Measurements from ENCODE around the gene SLC35B1.

SLC35B1 gene

GRCh38 chr17:49707608-49708514 lies at the start of gene SLC35B1:
SLC35B1 (minus strand) TSS chr17:49707964; CDS start chr17:49707833, 131 bp downstream.
- peak; percentile 92 to 96 for DNase-seq

- DNase-seq = no peak
These were observed 49.5 kb upstream of the SLC35B1 start for GRCh38 chr17:49757151-49757777.

DNA sequence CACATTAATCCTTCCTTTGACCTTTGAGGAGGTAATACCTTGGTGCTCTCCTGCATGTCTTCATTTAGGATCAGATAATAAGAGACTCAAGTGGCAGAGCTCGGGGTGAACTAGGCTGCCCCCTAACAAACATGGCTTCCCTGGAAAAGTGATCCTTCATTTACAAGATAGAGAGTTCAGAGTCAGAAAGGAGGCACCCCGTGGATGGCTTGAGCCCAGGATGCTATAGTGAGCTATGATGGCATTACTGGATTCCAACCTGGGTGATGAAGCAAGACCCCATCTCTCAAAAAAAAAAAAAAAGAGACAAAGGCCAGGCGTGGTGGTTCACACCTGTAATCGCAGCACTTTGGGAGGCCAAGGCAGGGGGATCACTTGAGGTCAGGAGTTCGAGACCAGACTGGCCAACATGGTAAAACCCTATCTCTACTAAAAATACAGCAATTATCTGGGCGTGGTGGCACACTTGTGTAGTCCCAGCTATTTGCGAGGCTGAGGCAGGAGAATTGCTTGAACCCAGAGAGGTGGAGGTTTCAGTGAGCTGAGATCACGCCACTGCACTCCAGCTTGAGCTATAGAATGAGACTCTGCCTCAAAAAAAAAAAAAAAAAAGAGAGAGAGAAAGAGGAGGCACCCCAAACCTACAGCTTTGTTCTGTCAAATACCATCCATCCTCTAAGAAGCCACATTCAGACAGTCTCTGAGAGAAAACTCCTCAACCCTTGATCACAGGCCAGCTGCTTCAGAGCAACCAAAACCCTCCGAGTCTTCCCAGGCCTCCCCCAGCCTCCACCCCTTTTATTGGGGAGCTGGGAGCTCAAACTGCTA lies 48.8 kb upstream of the SLC35B1 start:
- DNase-seq = no peak

- no peak for DNase-seq
These were observed 48.0 kb upstream of the SLC35B1 start for GRCh38 chr17:49755663-49756283.

DNA sequence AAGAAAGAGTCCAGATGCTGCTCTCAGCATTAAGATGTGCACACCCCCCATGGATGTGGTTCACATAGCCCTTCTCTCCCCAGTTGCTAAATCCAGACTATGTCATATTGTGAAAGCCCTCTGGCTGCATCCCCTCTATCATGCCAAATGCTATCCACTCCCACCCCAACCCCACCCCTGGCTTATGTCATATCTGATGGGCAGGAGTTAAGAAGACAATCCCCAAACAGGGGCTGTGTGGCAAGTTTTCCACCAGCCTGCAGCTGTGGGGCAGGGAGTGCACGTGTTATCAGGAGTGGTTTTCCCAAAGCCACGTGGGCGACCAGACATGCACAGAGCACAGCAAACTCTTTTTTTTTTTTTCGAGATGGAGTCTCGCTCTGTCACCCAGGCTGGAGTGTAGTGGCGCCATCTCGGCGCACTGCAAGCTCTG lies 46.2 kb upstream of the SLC35B1 start:
- no peak for DNase-seq

DNA sequence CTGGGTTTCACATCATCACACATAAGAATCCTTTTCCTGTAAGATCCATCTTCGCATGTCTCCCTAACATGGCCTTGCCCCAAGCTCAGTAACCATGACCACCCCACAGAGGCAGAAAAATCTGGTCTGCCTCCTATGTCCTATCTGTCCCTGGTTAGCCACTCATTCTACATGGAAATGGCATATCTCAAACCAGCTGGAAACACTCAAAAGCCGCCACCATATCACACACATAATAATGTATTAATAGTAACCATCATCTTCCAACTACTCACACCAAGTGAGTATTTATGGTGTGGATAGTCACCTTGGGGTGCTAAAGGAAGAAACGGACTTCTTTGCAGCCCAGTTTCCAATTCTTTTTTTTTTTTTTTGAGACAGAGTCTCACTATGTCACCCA lies 44.7 kb upstream of the SLC35B1 start:
- no peak for DNase-seq

DNA sequence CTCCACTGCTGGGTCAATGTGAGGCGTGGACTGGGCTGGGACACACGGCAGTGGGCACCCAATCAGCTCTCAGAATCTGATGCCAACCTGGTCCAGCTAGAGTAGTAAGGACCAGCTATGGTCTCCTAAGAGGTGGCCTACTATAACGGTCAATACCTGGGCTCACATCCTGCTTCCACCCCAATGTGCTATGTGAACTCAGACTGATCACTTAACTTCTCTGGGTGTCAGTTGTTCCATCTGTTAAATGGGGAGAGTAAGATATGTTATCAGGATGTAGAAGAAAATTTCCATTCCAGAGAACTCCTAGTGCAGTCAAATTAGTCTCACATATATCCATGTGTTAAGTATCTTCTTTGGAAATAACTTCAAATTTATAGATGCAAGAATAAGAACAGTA lies 42.0 kb upstream of the SLC35B1 start:
- DNase-seq = no peak

DNA sequence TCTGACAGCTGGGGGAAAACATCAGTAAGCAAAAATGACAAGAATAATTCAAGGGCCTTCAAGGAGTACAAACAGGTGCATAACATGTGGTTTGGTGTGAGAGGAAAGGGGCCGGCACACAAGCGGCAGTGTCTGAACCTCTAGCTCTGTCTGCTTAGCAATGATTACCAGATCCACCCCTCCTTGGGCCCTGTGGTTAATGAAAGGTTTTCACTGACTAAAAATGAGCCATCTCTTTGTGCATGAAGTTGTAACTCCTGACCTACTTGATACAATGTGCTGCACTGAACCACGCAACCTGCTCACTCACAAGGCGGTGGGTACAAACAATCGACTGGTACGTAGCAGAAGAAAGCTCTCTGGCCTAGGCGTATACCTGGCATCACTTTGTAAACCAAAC lies 41.0 kb upstream of the SLC35B1 start:
- DNase-seq = no peak

- no peak for DNase-seq
These were observed 40.5 kb upstream of the SLC35B1 start for GRCh38 chr17:49748223-49748622.

DNA sequence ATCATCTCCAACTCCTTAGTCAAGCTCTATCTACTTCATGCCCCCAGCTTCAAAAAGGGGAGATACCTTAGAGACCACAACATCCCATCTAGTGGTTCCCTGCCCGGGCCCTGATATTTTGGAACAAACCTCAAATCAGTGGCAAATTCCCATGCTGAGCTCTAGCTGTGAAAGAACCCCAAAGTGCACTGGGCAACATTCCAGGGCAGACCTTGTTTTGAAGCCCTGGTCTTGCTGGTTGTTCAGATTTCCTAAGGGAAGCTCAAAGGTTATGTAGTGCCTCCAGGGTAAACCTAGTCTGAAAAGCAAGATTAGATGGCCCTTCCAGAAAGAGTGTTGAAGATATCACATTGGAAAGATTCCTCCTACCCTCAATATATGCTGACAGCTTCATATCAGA lies 39.9 kb upstream of the SLC35B1 start:
- DNase-seq = no peak

GRCh38 chr17:49746791-49747490 lies 39.2 kb upstream of the SLC35B1 start:
- no peak for DNase-seq

GRCh38 chr17:49745175-49746139 lies 37.7 kb upstream of the SLC35B1 start:
- no peak for DNase-seq

- DNase-seq = no peak
These were observed 34.4 kb upstream of the SLC35B1 start for GRCh38 chr17:49742166-49742638.

DNA sequence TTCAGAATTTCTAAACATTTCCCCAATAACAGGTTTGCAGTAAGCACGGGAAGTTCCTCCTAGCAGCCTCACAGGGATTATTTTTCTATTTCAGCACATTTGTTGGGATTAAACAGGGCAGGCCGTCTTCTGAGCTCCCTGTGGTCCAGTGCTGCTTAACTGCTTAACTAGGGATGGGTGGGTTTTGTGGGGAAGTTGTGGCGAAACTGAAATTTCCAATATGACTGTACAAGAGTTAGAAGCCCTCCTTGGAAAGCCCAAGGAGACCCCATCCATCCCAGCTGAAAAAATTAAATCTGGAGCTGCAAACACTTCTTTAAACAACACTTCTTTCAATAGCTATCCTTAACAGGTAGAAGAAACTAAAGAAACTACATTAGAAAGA lies 33.9 kb upstream of the SLC35B1 start:
- no peak for DNase-seq

- no peak for DNase-seq
These were observed 33.4 kb upstream of the SLC35B1 start for GRCh38 chr17:49741009-49741691.

DNA sequence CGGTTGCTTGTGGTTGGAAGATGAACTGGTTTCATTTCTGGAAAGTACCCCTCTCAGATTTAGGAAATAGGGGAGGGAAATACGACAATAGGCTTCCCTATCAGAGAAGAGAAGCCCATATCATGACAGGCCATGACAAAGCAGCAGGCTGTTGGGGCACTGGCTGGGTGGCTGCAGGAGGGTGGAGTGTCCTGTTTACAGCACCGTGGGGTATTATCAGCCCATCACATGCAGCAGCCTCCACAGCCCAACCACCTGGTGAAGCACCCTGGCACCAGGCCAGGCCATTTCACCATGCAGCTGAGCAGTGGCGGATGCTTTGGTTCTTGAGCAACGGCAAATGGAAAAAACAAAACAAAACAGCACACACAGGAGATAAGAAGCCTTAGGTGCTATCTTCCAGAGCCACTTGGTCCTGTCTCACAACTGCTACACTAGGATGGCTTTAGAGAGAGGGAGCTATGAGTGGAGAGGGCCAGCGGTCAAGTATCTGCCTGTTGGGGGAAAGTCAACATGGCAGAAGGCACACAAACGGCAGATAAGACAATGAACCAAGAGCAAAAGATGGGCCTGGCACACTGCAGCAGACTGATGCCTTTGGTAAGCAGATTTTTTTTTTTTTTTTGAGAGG lies 32.0 kb upstream of the SLC35B1 start:
- no peak for DNase-seq

GRCh38 chr17:49738456-49739163 lies 30.8 kb upstream of the SLC35B1 start:
- DNase-seq = no peak

GRCh38 chr17:49734515-49735490 lies 27.0 kb upstream of the SLC35B1 start:
- DNase-seq = no peak

All from NCI-H1930 (cell line).